Gastrocnemius medialis (tissue), 4 donors: Measurements from ENCODE around the gene IQSEC2.

Experiments
- POLR2A ChIP-seq, 2 donors: fragments of 450-650 bp; IDR thresholded peaks; one replicate each; pipeline ENCODE4 v1.6.1; 2017; ENCODE audit warnings: antibody characterized with exemption in 2 of 2, mild to moderate bottlenecking in 2 of 2, moderate library complexity in 2 of 2
- TF ChIP-seq, protein P1 (sequence below), 5 experiments: fragments of 450-650 bp in 3 of 5; fragments of 200-600 bp in 2 of 5; sonication (generic) in 2 of 5; IDR thresholded peaks in 4 of 5; conservative IDR thresholded peaks in 1 of 5; 1 replicate in 4 of 5; 2 replicates in 1 of 5; pipeline ENCODE4 v1.5.1; 2016 to 2019; ENCODE audit warnings: antibody characterized with exemption in 5 of 5, mild to moderate bottlenecking in 3 of 5, moderate library complexity in 3 of 5

DNA sequence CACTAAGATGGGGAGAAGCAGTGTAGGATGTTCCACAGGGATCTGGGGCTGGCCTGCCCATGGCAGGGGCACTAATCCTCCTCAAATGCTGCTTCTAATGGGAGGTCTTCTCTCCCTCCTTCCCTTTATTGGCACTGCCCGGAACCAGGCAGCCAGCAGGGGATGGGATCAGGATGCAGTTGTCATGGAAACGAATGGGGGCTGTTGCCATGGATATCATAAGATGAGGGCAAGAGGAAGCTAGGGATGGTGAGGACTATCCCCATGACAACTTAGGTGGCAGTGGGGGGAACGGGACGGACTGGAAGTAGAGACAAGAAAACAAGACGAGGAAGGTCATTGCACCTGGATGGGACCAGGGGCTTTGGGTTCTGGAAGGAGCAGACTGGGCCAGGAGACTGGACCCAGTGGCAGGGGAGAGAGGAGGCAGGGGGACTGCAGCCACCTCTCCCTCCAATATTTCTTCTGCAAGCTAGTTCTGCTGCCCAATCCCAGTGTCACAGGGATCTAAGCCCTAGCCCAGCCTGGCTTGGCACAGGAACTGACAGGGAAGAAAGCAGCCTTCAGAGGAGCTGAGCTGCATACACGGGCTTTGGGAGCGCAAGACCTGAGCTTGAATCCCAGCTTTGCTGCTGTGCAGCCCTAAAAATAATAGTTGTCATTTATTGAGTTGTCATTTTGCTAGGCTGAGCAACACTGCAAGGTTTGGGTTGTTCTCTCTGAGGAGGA, 19.0 kb downstream of the IQSEC2 start:
- TF ChIP-seq, protein P1, sequence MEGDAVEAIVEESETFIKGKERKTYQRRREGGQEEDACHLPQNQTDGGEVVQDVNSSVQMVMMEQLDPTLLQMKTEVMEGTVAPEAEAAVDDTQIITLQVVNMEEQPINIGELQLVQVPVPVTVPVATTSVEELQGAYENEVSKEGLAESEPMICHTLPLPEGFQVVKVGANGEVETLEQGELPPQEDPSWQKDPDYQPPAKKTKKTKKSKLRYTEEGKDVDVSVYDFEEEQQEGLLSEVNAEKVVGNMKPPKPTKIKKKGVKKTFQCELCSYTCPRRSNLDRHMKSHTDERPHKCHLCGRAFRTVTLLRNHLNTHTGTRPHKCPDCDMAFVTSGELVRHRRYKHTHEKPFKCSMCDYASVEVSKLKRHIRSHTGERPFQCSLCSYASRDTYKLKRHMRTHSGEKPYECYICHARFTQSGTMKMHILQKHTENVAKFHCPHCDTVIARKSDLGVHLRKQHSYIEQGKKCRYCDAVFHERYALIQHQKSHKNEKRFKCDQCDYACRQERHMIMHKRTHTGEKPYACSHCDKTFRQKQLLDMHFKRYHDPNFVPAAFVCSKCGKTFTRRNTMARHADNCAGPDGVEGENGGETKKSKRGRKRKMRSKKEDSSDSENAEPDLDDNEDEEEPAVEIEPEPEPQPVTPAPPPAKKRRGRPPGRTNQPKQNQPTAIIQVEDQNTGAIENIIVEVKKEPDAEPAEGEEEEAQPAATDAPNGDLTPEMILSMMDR (IDR thresholded peaks at IDR 0.05 in 4 of 5, conservative IDR thresholded peaks at IDR 0.05 in 1 of 5) = no peak
- no peak for TF ChIP-seq POLR2A (IDR thresholded peaks at IDR 0.05)
